Measurements from ENCODE around the gene SYT1. TPM values are rescaled to one million over a fixed set of nuclear protein-coding genes. Genes with fewer than 3 reads are reported as not detected.

The SYT1 gene
- total and polyA plus RNA-seq, 2 donors (not counting 3 experiments of a cell fraction or from before 2014, with no cell fraction given) = 3.2 to 15.3 TPM

DNA sequence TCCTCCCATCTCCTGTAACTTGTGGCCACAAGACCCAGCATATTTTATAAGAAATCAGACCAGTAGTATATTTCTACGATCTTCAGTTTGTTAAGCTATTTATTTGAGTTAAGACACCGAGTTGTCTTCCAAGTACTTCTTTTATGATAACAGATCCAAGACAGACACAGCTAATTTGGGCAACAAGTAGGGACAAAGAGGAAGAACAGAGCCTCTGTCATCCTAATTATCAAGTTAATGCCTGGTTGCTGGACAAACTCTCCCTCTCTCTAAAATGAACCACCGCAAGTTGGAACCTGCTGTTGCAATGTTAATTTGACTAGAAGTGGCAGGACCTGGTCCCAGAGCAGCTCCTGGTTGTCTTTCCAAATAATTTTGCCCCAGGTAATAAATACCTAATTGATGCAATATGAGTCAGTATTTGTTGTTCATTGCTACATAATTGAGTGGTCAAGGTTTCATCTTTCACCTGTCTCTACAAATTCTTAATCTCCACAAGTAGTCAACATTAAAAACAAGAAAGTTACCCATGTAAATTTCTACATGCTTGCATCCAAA lies 502.5 kb downstream of the SYT1 start:
- FAIRE-seq (no peak), DNase-seq (ENCODE audit: low read depth, low spot score) (no peak)
- no peak overlapping the region for H3K27ac ChIP-seq (ENCODE audit: insufficient read depth, low read depth, low read length)
- POLR2A ChIA-PET = no interaction called here
- no peaks in the 10 kb centered on the region for H3K9me3 ChIP-seq (replicated peaks; ENCODE audit: control insufficient read depth, insufficient read depth, low read length)
- H3K27me3 ChIP-seq (ENCODE audit: control insufficient read depth in 2 of 2, insufficient read depth in 2 of 2, low read length in 2 of 2) = no peaks in the 10 kb centered on the region
- peaks cover 10% of the 10 kb centered on the region for H3K4me1 ChIP-seq (ENCODE audit: control insufficient read depth, extremely low read depth, insufficient read depth, low read length)
- CTCF ChIA-PET = interaction anchor here (0.6 kb wide), 1 partner anchor 1882 kb away, joined by 3 read pairs; no protein-coding TSS in a partner anchor
- no peak overlapping the region for H3K4me3 ChIP-seq (replicated peaks in 1 of 3; ENCODE audit: insufficient read depth in 1 of 3, low read depth in 1 of 3, low read length in 3 of 3)
- H3K9me1 ChIP-seq (replicated peaks; ENCODE audit: control insufficient read depth, extremely low read depth, insufficient read depth, low read length) = no peaks in the 10 kb centered on the region
- H3K9ac ChIP-seq (replicated peaks; ENCODE audit: extremely low read depth, insufficient read depth, low read length) = no peak overlapping the region
- BruUV-seq (replicated peaks) = no TSS peak
- H4K20me1 ChIP-seq (replicated peaks; ENCODE audit: control insufficient read depth, extremely low read depth, insufficient read depth, low read length) = no peaks in the 10 kb centered on the region
- TF ChIP-seq, protein P1, sequence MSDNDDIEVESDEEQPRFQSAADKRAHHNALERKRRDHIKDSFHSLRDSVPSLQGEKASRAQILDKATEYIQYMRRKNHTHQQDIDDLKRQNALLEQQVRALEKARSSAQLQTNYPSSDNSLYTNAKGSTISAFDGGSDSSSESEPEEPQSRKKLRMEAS (IDR thresholded peaks at IDR 0.05; ENCODE audit: insufficient read depth, insufficient read length) = no peak
- no peak overlapping the region for H2AFZ ChIP-seq (ENCODE audit: low read depth, low read length)
- dilution Hi-C loops (cut with MboI; ENCODE audit: extremely low pct_ligation_motif_present, low sequenced_read_pairs) = no loop called here
- intact Hi-C loops (cut with micrococcal nuclease) = no loop called here
- no peaks in the 10 kb centered on the region for H3K79me2 ChIP-seq (ENCODE audit: control insufficient read depth, insufficient read depth, low read length)
- H3K36me3 ChIP-seq (ENCODE audit: control insufficient read depth in 2 of 2, extremely low read depth in 1 of 2, insufficient read depth in 2 of 2, low read length in 2 of 2) = no peaks in the 10 kb centered on the region
- no peak overlapping the region for H3K4me2 ChIP-seq (ENCODE audit: insufficient read depth, low read length)

DNA sequence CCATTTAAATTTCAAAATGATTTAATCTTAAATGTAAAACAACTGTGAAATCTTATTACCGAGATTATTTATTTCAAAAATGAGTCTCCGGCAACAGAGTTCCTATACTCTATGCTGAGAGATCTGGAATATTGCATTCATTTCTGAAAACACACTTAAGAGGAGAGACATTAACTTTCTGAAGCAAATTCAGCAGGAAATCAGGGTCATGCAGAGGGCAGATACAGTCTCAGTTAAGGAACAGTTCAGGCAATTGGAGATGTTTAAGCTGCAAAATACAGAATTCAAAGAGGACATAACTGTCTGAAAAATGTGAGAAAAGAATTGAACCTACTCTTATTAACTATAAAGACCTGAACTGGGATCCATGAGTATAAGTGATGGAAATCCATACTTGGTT lies 505.4 kb downstream of the SYT1 start:
- BruUV-seq (replicated peaks) = no TSS peak
- FAIRE-seq (no peak), DNase-seq (ENCODE audit: low read depth, low spot score) (no peak)
- H4K20me1 ChIP-seq (replicated peaks; ENCODE audit: control insufficient read depth, extremely low read depth, insufficient read depth, low read length) = no peaks in the 10 kb centered on the region
- POLR2A ChIA-PET = no interaction called here
- no peaks in the 10 kb centered on the region for H3K36me3 ChIP-seq (ENCODE audit: control insufficient read depth in 2 of 2, extremely low read depth in 1 of 2, insufficient read depth in 2 of 2, low read length in 2 of 2)
- H3K27ac ChIP-seq (ENCODE audit: insufficient read depth, low read depth, low read length) = no peak overlapping the region
- peaks cover 4% of the 10 kb centered on the region for H3K4me1 ChIP-seq (ENCODE audit: control insufficient read depth, extremely low read depth, insufficient read depth, low read length)
- H3K27me3 ChIP-seq (ENCODE audit: control insufficient read depth in 2 of 2, insufficient read depth in 2 of 2, low read length in 2 of 2) = no peaks in the 10 kb centered on the region
- CTCF ChIA-PET = interaction anchor here (1.3 kb wide), 2 partner anchors 12 to 1224 kb away, joined by 3 read pairs; no protein-coding TSS in a partner anchor
- H3K9me3 ChIP-seq (replicated peaks; ENCODE audit: control insufficient read depth, insufficient read depth, low read length) = no peaks in the 10 kb centered on the region
- H3K4me3 ChIP-seq (replicated peaks in 1 of 3; ENCODE audit: insufficient read depth in 1 of 3, low read depth in 1 of 3, low read length in 3 of 3) = no peak overlapping the region
- H3K4me2 ChIP-seq (ENCODE audit: insufficient read depth, low read length) = no peak overlapping the region
- intact Hi-C loops (cut with micrococcal nuclease) = loop anchor here (5.0 to 10.0 kb wide), 5 partner anchors 188 to 978 kb away; partner anchors contain the start of gene SYT1
- TF ChIP-seq JUN (IDR thresholded peaks at IDR 0.05; ENCODE audit: borderline replicate concordance, insufficient read depth, insufficient read length, low read depth) (no peak), GATA2 (IDR thresholded peaks at IDR 0.05; ENCODE audit: insufficient read depth, insufficient read length, low read depth, low read length) (no peak), MYC (IDR thresholded peaks at IDR 0.05; ENCODE audit: low read depth, low read length) (no peak), POLR2A (IDR thresholded peaks at IDR 0.05; ENCODE audit: low read depth, low read length) (no peak), FOS (IDR thresholded peaks at IDR 0.05; ENCODE audit: borderline replicate concordance, insufficient read depth, low read length) (no peak), EZH2 (IDR thresholded peaks at IDR 0.05; ENCODE audit: borderline replicate concordance, low read depth, low read length, severe bottlenecking) (no peak), POLR2AphosphoS5 (IDR thresholded peaks at IDR 0.05; ENCODE audit: insufficient read depth, low read depth, low read length) (no peak)
- TF ChIP-seq, protein P1 (IDR thresholded peaks at IDR 0.05; ENCODE audit: insufficient read depth, insufficient read length) = no peak
- TF ChIP-seq, protein P2, sequence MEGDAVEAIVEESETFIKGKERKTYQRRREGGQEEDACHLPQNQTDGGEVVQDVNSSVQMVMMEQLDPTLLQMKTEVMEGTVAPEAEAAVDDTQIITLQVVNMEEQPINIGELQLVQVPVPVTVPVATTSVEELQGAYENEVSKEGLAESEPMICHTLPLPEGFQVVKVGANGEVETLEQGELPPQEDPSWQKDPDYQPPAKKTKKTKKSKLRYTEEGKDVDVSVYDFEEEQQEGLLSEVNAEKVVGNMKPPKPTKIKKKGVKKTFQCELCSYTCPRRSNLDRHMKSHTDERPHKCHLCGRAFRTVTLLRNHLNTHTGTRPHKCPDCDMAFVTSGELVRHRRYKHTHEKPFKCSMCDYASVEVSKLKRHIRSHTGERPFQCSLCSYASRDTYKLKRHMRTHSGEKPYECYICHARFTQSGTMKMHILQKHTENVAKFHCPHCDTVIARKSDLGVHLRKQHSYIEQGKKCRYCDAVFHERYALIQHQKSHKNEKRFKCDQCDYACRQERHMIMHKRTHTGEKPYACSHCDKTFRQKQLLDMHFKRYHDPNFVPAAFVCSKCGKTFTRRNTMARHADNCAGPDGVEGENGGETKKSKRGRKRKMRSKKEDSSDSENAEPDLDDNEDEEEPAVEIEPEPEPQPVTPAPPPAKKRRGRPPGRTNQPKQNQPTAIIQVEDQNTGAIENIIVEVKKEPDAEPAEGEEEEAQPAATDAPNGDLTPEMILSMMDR (IDR thresholded peaks at IDR 0.05; ENCODE audit: extremely low read depth in 1 of 2, insufficient read depth in 1 of 2, low read depth in 1 of 2, low read length in 2 of 2) = no peak
- no peaks in the 10 kb centered on the region for H3K79me2 ChIP-seq (ENCODE audit: control insufficient read depth, insufficient read depth, low read length)
- H3K9ac ChIP-seq (replicated peaks; ENCODE audit: extremely low read depth, insufficient read depth, low read length) = no peak overlapping the region
- no peaks in the 10 kb centered on the region for H3K9me1 ChIP-seq (replicated peaks; ENCODE audit: control insufficient read depth, extremely low read depth, insufficient read depth, low read length)
- dilution Hi-C loops (cut with MboI; ENCODE audit: extremely low pct_ligation_motif_present, low sequenced_read_pairs) = no loop called here
- H2AFZ ChIP-seq (ENCODE audit: low read depth, low read length) = no peak overlapping the region

All from endothelial cell of umbilical vein (primary cell).